Ramos (cell line): Measurements from ENCODE around the gene VTA1.

ENCODE experiments used
- in situ Hi-C: fragments of 300-500 bp; cut with MboI; formaldehyde crosslinking; loops from one replicate; pipeline ENCODE4 v1.14.3; 2022; ENCODE audit warnings: low sequenced_read_pairs; ENCODE audit not compliant: unreplicated experiment

The VTA1 gene

DNA sequence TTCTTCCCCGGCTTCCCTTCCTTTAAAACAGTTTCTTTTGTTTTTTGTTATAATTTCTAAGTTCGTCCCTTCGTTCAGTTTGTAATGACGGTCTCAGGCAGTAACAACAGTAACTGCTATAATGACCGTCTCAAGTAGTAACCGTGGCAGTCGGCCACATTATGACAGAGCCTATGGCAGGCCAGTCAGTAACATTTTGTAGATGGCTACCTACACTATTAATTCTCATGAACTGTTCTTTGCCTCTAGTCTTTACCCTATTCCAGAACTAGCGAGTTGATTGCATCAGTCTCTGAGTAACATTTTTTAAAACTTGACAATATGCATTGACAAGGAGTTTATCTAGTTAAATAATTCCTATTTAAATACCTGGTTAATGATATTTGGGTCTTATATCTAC, 111.7 kb downstream of the VTA1 start:
- in situ Hi-C loops, result no loop called here

DNA sequence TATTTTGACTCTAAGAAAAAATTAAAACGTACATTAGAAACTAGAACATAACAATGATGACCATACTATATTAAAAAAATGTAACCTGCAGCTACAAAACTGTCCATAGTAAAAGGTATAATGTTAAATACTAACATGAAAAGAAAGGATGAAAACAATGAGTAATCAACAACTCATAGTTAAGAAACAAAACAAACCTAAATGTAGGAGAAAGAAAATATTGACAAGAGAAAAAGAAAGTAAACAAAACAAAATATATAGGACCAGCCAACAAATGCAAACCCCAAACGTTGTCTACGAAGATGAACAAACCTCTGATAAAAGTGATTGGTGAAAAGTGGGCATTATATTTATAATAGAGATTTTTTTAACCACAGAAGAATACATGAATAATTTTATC, 113.7 kb downstream of the VTA1 start:
- in situ Hi-C loops, result no loop called here

DNA sequence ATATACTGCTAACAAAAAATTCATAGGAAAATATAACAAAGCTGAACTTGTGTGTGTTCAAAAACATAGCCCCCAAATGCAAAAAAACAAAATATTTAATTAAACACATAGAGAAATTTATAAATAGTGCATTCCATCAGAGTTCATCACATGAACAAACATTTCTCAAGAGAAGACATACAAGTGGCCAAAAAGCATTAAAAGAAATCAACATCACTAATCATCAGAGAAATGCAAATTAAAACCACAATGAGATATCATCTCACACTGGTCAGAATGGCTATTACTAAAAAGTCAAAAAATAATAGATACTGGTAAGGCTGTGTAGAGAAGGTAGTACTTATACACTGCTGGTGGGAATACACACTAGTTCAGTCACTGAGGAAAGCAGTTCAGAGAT, 115.2 kb downstream of the VTA1 start:
- in situ Hi-C loops, result no loop called here

DNA sequence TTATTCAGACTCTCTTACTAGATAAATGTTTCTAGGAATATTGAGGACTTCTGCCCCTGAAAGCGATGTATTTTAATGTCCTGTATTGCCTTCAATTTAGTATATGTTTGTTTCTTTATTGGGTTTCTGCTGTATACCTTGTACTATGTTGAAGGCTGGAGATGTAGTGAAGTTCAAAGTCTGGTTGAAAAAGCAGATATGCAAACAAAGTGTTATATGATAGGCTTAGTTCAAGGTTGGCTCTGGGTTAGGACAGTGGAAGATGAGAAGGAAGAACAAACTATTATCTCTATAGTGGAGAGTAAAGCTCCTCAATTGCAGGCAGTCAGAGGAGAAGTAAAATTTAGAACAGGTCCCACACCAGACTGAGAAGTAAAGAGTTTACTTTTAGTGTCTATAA, 118.4 kb downstream of the VTA1 start:
- in situ Hi-C loops, result no loop called here

DNA sequence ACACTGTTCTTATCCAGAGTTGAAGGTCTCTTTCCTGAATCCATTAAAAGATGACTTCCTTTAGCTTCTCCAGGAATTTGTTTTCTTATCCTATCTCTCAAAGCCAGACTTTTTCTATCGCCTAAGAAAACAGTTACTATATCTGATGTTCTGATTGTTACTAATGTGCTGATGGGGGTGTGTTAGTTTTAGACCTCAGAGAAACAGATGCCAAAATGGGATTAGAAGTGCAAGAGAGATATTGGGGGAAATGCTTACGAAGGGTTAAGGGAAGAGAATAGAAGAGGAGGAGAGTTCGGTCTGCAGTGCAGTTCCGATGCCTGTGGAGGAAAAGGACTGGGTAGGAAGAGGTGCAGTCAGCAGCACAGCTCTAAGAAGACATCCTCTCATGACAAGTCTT, 119.0 kb downstream of the VTA1 start:
- in situ Hi-C loops, result no loop called here

DNA sequence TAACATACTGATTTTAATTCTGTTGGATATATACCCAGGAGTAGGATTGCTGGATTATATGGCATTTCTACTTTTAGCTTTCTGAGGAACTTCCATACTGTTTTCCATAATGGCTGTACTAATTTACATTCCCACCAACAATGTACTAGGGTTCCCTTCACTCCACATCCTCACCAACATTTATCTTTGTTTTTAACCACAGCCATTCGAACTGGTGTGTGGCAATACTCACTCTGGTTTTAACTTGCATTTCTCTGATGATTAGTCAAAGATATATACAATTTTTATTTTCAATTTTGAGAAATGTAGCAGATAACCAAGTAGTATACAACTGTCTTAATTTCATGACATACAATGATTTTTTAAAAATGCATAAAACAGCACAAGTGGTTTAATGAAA, 124.4 kb downstream of the VTA1 start:
- in situ Hi-C loops, result no loop called here
